ENCODE results near the gene TM9SF1. TPM values are rescaled to one million over a fixed set of nuclear protein-coding genes. Genes with fewer than 3 reads are reported as not detected.

Gene TM9SF1
- polyA plus RNA-seq, 3 donors, result 14.6 to 56.0 (median 51.1) TPM

GRCh38 chr14:24233538-24233866 is 38.3 kb upstream of the TM9SF1 start:
- no CpG with 5 or more reads among the region's 2 CpGs for WGBS (ENCODE audit: insufficient coverage)
- peaks cover 26 to 45% of the 10 kb centered on the region in 2 donors for H3K4me1 ChIP-seq (ENCODE audit: control insufficient read depth in 1 of 2, insufficient read depth in 2 of 2, low read length in 2 of 2)

GRCh38 chr14:24232645-24233537 is 37.6 kb upstream of the TM9SF1 start, which contains the start of gene GMPR2:
Gene GMPR2, plus strand, starts transcription at chr14:24232929. Its CDS starts 325 bp downstream, at chr14:24233254.
- H3K9me3 ChIP-seq (replicated peaks in 1 of 2; ENCODE audit: control insufficient read depth in 1 of 2, insufficient read depth in 1 of 2, low read length in 2 of 2), result no peaks in the 10 kb centered on the region
- Mint-ChIP-seq H3K36me3 (peaks cover 41% of the 10 kb centered on the region in 2 donors), H3K27ac (peak within 1 kb of the TSS; percentile 92 to 98 (median 97)), H3K9me3 (no peaks in the 10 kb centered on the region), H3K27me3 (ENCODE audit: low read depth in 3 of 3) (no peaks in the 10 kb centered on the region), H3K4me1 (peaks cover 45% of the 10 kb centered on the region), H3K4me3 (peak within 1 kb of the TSS; percentile 93 to 98)
- 3% methylated on average over 30 of the region's 38 CpGs for WGBS (ENCODE audit: insufficient coverage)
- no peaks in the 10 kb centered on the region for H3K27me3 ChIP-seq (ENCODE audit: control insufficient read depth in 2 of 2, insufficient read depth in 2 of 2, low read length in 2 of 2)
- peak within 1 kb of the TSS; percentile 68 to 91 (median 77) for H3K4me3 ChIP-seq (replicated peaks in 1 of 3; ENCODE audit: low read depth in 2 of 3, low read length in 3 of 3)
- peak within 1 kb of the TSS; percentile 81 for H3K4me2 ChIP-seq (replicated peaks; ENCODE audit: extremely low read depth, low read length, poor library complexity, severe bottlenecking)
- H4K20me1 ChIP-seq (ENCODE audit: insufficient read depth, low read length), result peaks cover 50% of the 10 kb centered on the region
- H3K4me1 ChIP-seq (ENCODE audit: control insufficient read depth in 1 of 2, insufficient read depth in 2 of 2, low read length in 2 of 2), result peaks cover 26 to 42% of the 10 kb centered on the region in 2 donors
- H3K79me2 ChIP-seq (ENCODE audit: insufficient read depth, low read length), result peaks cover 77% of the 10 kb centered on the region
- intact Hi-C loops (cut with micrococcal nuclease), result loop anchor here (1.0 to 10.0 kb wide), 6 partner anchors 8 to 209 kb away; partner anchors contain the start of genes TM9SF1 (in 2 of the 2), FITM1 (in 1 of the 2), LTB4R (in 1 of the 2) and LTB4R2 (in 1 of the 2)
- H2AFZ ChIP-seq (ENCODE audit: insufficient read depth, low read depth, low read length, poor library complexity, severe bottlenecking), result peak within 1 kb of the TSS; percentile 90
- H3K27ac ChIP-seq (ENCODE audit: low read depth in 1 of 2, low read length in 2 of 2), result peak within 1 kb of the TSS; percentile 88 to 91
- DNase-seq, result peak in 2 of 3 donors; percentile 82 to 86
- peak within 1 kb of the TSS; percentile 70 for H3K9ac ChIP-seq (ENCODE audit: insufficient read depth, low read length, poor library complexity, severe bottlenecking)
- TF ChIP-seq, protein P1, sequence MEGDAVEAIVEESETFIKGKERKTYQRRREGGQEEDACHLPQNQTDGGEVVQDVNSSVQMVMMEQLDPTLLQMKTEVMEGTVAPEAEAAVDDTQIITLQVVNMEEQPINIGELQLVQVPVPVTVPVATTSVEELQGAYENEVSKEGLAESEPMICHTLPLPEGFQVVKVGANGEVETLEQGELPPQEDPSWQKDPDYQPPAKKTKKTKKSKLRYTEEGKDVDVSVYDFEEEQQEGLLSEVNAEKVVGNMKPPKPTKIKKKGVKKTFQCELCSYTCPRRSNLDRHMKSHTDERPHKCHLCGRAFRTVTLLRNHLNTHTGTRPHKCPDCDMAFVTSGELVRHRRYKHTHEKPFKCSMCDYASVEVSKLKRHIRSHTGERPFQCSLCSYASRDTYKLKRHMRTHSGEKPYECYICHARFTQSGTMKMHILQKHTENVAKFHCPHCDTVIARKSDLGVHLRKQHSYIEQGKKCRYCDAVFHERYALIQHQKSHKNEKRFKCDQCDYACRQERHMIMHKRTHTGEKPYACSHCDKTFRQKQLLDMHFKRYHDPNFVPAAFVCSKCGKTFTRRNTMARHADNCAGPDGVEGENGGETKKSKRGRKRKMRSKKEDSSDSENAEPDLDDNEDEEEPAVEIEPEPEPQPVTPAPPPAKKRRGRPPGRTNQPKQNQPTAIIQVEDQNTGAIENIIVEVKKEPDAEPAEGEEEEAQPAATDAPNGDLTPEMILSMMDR (IDR thresholded peaks at IDR 0.05), result no peak
- peaks cover 25 to 45% of the 10 kb centered on the region in 2 donors for H3K36me3 ChIP-seq (replicated peaks in 1 of 2; ENCODE audit: control insufficient read depth in 1 of 2, insufficient read depth in 2 of 2, low read length in 2 of 2)

More at GRCh38 chr14:24233538-24233866, 38.3 kb upstream of the TM9SF1 start:
- Histone ChIP-seq H3K4me3 (replicated peaks in 1 of 3; ENCODE audit: low read depth in 2 of 3, low read length in 3 of 3) (peak overlapping the region; percentile 68 to 91 (median 77)), H3K79me2 (ENCODE audit: insufficient read depth, low read length) (peaks cover 75% of the 10 kb centered on the region), H3K27ac (ENCODE audit: low read depth in 1 of 2, low read length in 2 of 2) (peak overlapping the region; percentile 88 to 91), H2AFZ (ENCODE audit: insufficient read depth, low read depth, low read length, poor library complexity, severe bottlenecking) (peak overlapping the region; percentile 90), H3K27me3 (ENCODE audit: control insufficient read depth in 2 of 2, insufficient read depth in 2 of 2, low read length in 2 of 2) (no peaks in the 10 kb centered on the region), H3K36me3 (replicated peaks in 1 of 2; ENCODE audit: control insufficient read depth in 1 of 2, insufficient read depth in 2 of 2, low read length in 2 of 2) (peaks cover 30 to 45% of the 10 kb centered on the region in 2 donors), H3K4me2 (replicated peaks; ENCODE audit: extremely low read depth, low read length, poor library complexity, severe bottlenecking) (peak overlapping the region; percentile 81), H4K20me1 (ENCODE audit: insufficient read depth, low read length) (peaks cover 51% of the 10 kb centered on the region), H3K9ac (ENCODE audit: insufficient read depth, low read length, poor library complexity, severe bottlenecking) (peak overlapping the region; percentile 70), H3K9me3 (replicated peaks in 1 of 2; ENCODE audit: control insufficient read depth in 1 of 2, insufficient read depth in 1 of 2, low read length in 2 of 2) (no peaks in the 10 kb centered on the region)
- DNase-seq, result no peak
- Mint-ChIP-seq H3K36me3 (peaks cover 41 to 43% of the 10 kb centered on the region in 2 donors), H3K27me3 (ENCODE audit: low read depth in 3 of 3) (no peaks in the 10 kb centered on the region), H3K4me1 (peaks cover 51% of the 10 kb centered on the region), H3K27ac (peak overlapping the region; percentile 92 to 98 (median 97)), H3K9me3 (no peaks in the 10 kb centered on the region), H3K4me3 (peak overlapping the region; percentile 93 to 98)
- intact Hi-C loops (cut with micrococcal nuclease), result loop anchor here (1.0 to 10.0 kb wide), 5 partner anchors 8 to 209 kb away; partner anchors contain the start of genes TM9SF1 (in 2 of the 2), FITM1 (in 1 of the 2), LTB4R (in 1 of the 2) and LTB4R2 (in 1 of the 2)
- TF ChIP-seq, protein P1 (IDR thresholded peaks at IDR 0.05), result no peak

Measured in CD14-positive monocyte (primary cell).